B cell (primary cell): ENCODE measurements around the gene UBA5.

Experiments used
- EZH2 ChIP-seq: IDR thresholded peaks from 2 replicates; pipeline ENCODE4 v1.6.1; 2012; ENCODE audit warnings: borderline replicate concordance, low read depth, mild to moderate bottlenecking, moderate library complexity, low read length; ENCODE audit not compliant: insufficient read depth, poor library complexity, severe bottlenecking
- TF ChIP-seq, protein P1 (sequence below): fragments of 200-600 bp; IDR thresholded peaks from one replicate; pipeline ENCODE4 v1.8.0; 2022; ENCODE audit warnings: antibody characterized with exemption, mild to moderate bottlenecking

DNA sequence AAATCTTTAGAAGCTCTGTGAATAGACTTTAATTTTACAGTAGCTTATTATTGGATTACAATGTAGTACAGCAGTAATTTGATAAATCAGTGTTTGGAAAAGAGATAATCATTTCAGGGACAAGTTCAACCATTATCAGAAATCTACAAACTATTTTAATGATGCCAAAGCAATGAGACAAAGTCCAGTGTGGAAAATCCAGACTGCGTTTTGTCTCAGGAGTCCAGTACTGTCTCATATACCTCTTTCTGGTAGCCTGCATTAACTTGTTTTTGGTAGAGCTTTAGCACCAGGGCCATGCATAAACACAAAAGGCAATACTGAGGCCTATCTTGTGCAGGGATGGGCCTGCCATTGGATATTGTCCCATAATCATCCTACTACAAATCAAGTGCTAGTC is 43.3 kb upstream of the UBA5 start:
- TF ChIP-seq, protein P1, sequence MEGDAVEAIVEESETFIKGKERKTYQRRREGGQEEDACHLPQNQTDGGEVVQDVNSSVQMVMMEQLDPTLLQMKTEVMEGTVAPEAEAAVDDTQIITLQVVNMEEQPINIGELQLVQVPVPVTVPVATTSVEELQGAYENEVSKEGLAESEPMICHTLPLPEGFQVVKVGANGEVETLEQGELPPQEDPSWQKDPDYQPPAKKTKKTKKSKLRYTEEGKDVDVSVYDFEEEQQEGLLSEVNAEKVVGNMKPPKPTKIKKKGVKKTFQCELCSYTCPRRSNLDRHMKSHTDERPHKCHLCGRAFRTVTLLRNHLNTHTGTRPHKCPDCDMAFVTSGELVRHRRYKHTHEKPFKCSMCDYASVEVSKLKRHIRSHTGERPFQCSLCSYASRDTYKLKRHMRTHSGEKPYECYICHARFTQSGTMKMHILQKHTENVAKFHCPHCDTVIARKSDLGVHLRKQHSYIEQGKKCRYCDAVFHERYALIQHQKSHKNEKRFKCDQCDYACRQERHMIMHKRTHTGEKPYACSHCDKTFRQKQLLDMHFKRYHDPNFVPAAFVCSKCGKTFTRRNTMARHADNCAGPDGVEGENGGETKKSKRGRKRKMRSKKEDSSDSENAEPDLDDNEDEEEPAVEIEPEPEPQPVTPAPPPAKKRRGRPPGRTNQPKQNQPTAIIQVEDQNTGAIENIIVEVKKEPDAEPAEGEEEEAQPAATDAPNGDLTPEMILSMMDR = no peak
- TF ChIP-seq EZH2 = no peak
